Activated T-cell treated with anti-CD3 and anti-CD28 coated beads, Interleukin-2, amount 50 U/mL, for 4 hours (primary cell): ENCODE measurements around the gene MEGF9. TPM values are rescaled to one million over a fixed set of nuclear protein-coding genes. Genes with fewer than 3 reads are reported as not detected.

Experiments
- ATAC-seq, 2 donors: fragments of 200-7000 bp; cut with Tn5 transposase; one replicate each; pipeline ENCODE4 v1.10.0; 2021
- DNase-seq: peaks from one replicate; pipeline ENCODE4 v3.0.0-alpha.2; 2020
- H3K27me3 Mint-ChIP-seq: one replicate; pipeline ENCODE4 v1.8.0; 2021; ENCODE audit warnings: low read depth, mixed read lengths
- H3K36me3 Mint-ChIP-seq: one replicate; pipeline ENCODE4 v1.8.0; 2022; ENCODE audit warnings: mixed read lengths; ENCODE audit not compliant: insufficient read depth
- H3K4me1 Mint-ChIP-seq: one replicate; pipeline ENCODE4 v1.8.0; 2021; ENCODE audit warnings: low read depth, mixed read lengths
- H3K4me3 Mint-ChIP-seq: one replicate; pipeline ENCODE4 v1.8.0; 2021; ENCODE audit warnings: mild to moderate bottlenecking, moderate library complexity, mixed read lengths
- H3K9me3 Mint-ChIP-seq: one replicate; pipeline ENCODE4 v1.8.0; 2021; ENCODE audit warnings: mixed read lengths
- total RNA-seq, 3 donors: library from RNA; stranded (reverse); gene quantifications; one replicate each; pipeline ENCODE4 v1.2.1, GENCODE V29; 2021

MEGF9 gene
- total RNA-seq, 3 donors from 2014 or later, result 3.1 to 4.2 (median 3.4) TPM

DNA sequence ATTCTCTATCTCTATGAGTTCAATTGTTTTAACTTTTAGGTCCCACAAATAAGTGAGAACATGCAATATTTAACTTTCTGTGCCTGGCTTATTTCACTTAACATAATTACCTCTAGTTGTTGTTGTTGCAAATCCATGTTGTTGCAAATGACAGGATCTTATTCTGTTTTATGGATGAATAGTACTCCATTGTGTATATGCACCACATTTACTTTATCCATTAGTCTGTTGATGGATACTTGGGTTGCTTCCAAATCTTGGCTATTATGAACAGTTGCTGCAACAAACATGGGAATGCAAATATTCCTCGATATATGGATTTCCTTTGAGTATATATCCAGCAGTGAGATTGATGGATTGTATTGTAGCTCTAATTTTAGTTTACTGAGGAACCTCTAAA, 36.3 kb downstream of the MEGF9 start:
- Mint-ChIP-seq H3K9me3 (no peaks in the 10 kb centered on the region), H3K4me3 (no peak overlapping the region)

DNA sequence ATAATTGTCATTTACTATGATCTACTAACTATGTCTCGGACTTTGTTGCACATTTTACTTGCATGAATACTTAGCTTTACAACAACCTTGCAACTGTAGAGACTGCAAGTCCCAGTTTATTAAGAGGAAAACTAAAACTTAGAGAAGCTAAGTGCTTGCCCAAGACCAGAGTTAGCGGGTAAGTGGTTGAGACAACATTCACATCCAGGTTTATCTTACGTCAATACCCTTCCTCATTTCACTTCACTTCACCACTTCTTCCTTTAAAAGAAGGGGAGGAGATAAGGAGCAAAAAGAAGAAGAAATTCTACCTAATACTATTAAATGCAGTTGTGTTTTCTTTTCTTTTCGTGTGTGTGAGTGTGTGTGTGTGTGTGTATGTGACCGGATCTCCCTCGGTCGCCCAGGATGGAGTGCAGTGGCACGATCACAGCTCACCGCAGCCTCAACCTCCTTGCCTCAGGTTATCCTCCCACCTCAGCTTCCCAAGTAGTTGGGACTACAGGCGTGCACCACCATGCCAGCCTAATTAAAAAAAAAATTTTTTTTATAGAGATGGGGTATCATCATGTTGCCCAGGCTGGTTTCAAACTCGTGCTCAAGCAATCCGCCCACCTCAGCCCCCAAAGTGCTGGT, 37.4 kb downstream of the MEGF9 start:
- Mint-ChIP-seq H3K4me1 (peaks cover 2% of the 10 kb centered on the region), H3K4me3 (no peak overlapping the region), H3K9me3 (no peaks in the 10 kb centered on the region), H3K27me3 (no peaks in the 10 kb centered on the region), H3K36me3 (peaks cover 15% of the 10 kb centered on the region)
- DNase-seq (no peak), ATAC-seq (no peak)

More for the DNA sequence above, 36.3 kb downstream of the MEGF9 start:
- Mint-ChIP-seq H3K36me3 (peaks cover 15% of the 10 kb centered on the region), H3K27me3 (no peaks in the 10 kb centered on the region), H3K4me1 (no peaks in the 10 kb centered on the region)
- ATAC-seq (no peak), DNase-seq (no peak)

DNA sequence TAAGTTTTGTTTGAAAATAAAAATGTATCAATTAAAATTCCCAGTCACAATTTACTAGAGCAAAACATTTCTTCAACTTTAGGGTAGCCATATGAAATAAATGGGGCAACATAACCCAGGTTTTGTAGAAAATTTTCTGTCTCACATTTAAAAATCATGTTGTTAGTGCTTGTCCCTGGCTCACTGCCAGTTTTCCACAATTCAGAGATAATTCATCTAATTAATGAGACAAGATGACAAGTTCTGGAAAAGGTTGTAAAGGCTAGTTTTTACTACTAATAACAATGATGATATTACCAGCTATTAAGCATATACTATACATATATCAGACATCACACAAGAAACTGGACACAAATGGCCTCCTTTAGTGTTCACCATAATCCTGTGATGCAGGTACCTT, 45.9 kb downstream of the MEGF9 start:
- peaks cover 3% of the 10 kb centered on the region for H3K36me3 Mint-ChIP-seq
- H3K27me3 Mint-ChIP-seq, result no peaks in the 10 kb centered on the region
- H3K9me3 Mint-ChIP-seq, result no peaks in the 10 kb centered on the region
- H3K4me1 Mint-ChIP-seq, result peaks cover 17% of the 10 kb centered on the region
- DNase-seq (no peak), ATAC-seq (no peak)
- H3K4me3 Mint-ChIP-seq, result no peak overlapping the region

DNA sequence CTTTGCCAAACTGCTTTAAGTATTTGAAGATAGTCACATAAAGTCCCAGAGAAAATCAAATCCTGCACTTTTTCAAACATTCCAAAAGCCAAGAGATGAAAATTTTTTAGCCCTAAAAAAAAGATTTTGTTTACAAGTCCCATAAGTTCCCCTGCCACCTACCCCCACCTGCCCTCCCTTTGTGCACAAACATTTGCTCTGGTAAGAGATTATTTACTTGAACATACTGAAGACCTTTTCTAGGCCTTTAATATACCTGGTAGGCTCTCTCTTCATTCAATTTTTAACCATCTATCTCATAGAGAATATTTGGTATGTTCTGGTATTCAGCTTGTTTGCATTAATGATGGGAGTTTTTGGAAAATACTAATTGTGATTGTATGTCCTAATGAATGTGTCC, 50.3 kb downstream of the MEGF9 start:
- no peak for DNase-seq
- Mint-ChIP-seq H3K4me3 (no peak overlapping the region), H3K9me3 (no peaks in the 10 kb centered on the region), H3K4me1 (peaks cover 18% of the 10 kb centered on the region), H3K27me3 (no peaks in the 10 kb centered on the region), H3K36me3 (no peaks in the 10 kb centered on the region)
- ATAC-seq, result no peak

DNA sequence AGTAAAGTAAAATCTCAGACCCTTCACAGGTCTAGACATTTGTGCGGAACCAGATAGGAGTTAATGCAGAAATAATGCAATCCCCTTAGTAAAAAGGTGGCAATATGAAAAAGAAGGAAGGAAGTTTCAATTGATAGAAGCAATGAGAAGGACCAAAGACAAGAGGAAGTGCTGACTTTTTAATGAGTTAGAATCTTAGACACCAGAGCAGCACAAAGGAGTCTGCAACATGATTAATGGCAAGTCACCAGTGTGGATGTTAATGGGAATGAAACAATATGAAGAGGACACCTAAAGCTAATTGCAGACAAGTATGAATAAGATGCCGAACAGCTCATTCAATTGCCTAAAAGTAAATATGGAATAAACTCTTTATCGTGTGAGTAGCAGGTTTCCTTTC, 50.9 kb downstream of the MEGF9 start:
- Mint-ChIP-seq H3K36me3 (no peaks in the 10 kb centered on the region), H3K4me3 (no peak overlapping the region), H3K9me3 (no peaks in the 10 kb centered on the region), H3K27me3 (no peaks in the 10 kb centered on the region), H3K4me1 (peaks cover 17% of the 10 kb centered on the region)
- no peak for DNase-seq
- ATAC-seq, result no peak

DNA sequence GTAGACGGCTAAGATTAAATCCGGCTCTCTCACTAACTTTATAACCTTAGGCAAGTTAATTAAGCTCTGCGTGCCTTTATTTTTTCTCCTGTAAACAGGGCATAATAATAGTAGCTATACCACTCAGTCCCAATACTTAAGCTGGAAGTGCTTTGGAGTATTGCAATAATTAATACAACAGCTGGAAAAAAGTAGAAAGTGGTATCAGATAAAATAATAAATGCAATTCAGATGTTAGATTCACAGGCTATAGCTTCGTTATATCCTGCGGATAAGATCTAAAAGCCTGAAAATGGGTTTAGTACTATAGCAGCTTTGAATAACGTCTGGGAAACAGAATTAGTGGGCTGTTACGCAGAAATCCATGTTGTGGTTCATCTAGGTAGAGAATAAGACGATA, 51.8 kb downstream of the MEGF9 start:
- ATAC-seq (no peak), DNase-seq (no peak)
- Mint-ChIP-seq H3K27me3 (no peaks in the 10 kb centered on the region), H3K9me3 (no peaks in the 10 kb centered on the region), H3K36me3 (no peaks in the 10 kb centered on the region), H3K4me1 (peaks cover 17% of the 10 kb centered on the region), H3K4me3 (no peak overlapping the region)

DNA sequence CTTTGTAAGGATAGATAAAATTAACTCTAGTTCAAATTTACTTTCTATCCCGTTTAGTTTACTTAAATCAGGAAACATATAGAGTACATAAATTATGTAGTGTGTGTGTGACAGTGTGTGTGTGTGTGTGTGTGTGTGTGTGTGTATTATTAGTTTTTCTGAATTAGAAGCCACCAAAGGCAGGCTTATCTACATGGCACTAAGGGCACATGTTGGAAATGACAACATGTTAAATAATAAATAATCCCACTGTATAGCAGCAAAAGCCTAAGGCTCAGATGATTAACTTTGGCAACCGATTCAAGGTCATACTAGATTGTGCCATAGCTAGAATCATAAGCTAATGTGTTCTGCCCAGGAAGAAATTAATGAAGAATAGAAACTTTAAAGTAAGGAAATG, 54.6 kb downstream of the MEGF9 start:
- Mint-ChIP-seq H3K4me1 (peaks cover 15% of the 10 kb centered on the region), H3K27me3 (no peaks in the 10 kb centered on the region), H3K9me3 (no peaks in the 10 kb centered on the region), H3K36me3 (peaks cover 2% of the 10 kb centered on the region), H3K4me3 (no peak overlapping the region)
- DNase-seq (no peak), ATAC-seq (no peak)

DNA sequence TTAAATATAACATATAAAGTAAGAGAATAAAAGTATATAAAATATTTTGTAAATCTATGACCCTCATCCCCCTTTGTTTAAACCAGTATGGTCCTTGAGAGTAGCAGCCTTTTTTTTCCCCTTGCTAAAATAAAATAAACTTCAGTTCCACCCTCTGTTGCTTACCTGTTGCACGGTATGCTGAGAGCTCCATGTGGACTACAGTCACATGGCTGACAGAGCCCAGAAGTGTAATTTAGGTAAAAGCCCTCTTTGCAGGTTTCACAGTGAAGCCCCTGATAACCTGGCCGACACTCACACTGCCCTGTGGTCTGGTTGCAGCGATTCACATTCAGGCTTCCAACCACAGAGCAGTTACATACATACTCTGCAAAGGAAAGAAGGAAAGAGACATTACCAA, 55.1 kb downstream of the MEGF9 start:
- no peaks in the 10 kb centered on the region for H3K27me3 Mint-ChIP-seq
- DNase-seq (no peak), ATAC-seq (no peak)
- peaks cover 16% of the 10 kb centered on the region for H3K4me1 Mint-ChIP-seq
- no peaks in the 10 kb centered on the region for H3K9me3 Mint-ChIP-seq
- no peak overlapping the region for H3K4me3 Mint-ChIP-seq
- peaks cover 2% of the 10 kb centered on the region for H3K36me3 Mint-ChIP-seq

DNA sequence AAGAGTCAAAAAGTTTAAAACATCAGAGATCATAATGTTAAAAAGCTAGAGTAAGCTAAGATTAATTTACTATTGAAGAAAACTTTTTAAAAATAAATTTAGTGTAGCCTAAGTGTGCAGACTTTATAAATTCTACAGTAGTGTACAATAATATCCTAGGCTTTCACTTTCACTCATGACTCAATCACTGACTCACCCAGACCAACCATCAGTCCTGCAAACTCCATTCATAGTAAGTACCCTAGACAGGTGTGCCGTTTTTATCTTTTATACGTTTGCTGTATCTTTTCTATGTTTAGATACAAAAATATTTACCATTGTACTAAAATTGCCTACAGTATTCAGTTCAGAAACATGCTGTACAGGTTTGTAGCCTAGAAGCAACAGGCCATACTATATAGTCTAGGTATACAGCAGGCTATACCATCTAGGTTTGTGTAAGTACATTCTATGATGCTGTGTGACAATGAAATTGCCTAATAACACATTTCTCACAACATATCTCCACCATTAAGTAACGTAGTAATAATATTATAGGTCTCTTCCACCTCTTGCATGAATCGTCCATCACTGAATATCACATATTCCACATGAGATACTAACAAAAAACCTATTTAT, 59.2 kb downstream of the MEGF9 start:
- Mint-ChIP-seq H3K27me3 (no peaks in the 10 kb centered on the region), H3K9me3 (no peaks in the 10 kb centered on the region), H3K36me3 (peaks cover 7% of the 10 kb centered on the region), H3K4me1 (peaks cover 11% of the 10 kb centered on the region), H3K4me3 (no peak overlapping the region)
- DNase-seq (no peak), ATAC-seq (peak in 1 of 2 donors; percentile 74)

DNA sequence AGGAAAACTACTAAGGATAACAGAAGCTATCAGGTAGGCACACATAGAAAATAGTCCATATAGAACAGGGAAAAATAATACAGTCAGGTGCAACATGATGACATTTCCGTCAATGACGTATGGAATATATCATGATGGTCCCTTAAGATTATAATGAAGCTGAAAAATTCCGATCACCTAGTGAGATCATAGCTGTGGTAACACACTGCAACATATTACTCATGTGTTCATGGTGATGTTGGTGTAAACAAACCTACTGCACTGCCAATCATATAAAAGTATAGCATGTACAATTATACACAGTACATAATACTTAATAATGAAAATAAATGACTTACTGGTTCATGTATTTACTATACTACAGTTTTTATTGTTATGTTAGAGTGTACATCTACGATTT, 60.0 kb downstream of the MEGF9 start:
- Mint-ChIP-seq H3K36me3 (peaks cover 7% of the 10 kb centered on the region), H3K4me1 (peaks cover 10% of the 10 kb centered on the region), H3K4me3 (no peak overlapping the region), H3K27me3 (no peaks in the 10 kb centered on the region), H3K9me3 (no peaks in the 10 kb centered on the region)
- DNase-seq (no peak), ATAC-seq (no peak)

DNA sequence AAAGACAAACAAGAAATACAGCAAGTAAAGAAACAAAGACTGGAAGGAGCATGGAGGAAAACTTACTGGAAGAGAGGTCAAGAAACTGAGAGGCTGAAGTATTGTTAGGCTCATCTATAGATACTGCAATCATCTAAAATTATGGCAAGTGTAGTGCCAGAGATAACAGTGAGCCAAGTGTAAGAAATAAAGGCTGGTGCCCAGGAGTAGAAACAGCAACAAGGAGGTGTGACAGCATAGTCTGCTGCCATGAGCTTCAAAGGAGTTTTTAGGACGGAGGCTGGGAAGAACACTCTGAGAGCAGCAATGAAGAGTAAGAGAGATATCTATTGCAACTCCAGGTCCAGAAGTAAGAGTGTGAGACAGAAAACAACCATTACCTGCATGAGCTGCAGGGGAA, 60.5 kb downstream of the MEGF9 start:
- DNase-seq, result no peak
- Mint-ChIP-seq H3K27me3 (no peaks in the 10 kb centered on the region), H3K4me1 (peaks cover 8% of the 10 kb centered on the region), H3K36me3 (peaks cover 7% of the 10 kb centered on the region), H3K9me3 (no peaks in the 10 kb centered on the region), H3K4me3 (no peak overlapping the region)
- ATAC-seq, result no peak

DNA sequence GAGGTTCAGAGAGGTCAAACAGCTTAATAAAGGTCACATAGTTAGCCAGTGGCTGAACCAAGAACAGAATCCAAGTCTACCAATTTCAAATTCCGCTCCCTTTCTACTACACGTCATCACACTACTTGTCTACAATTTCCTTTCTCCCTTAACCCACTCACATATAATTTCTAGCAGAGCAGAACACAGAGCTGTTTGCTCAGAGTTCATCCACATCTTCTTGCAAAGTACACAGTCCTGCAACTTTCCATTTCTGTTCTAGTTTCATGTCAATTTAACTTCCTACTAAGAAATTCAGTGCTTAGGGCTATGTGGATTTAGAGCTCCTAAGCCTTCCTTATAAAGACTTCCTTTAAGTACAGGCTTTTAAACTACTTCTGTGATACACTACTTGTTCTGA, 61.3 kb downstream of the MEGF9 start:
- H3K4me3 Mint-ChIP-seq, result no peak overlapping the region
- no peaks in the 10 kb centered on the region for H3K27me3 Mint-ChIP-seq
- H3K36me3 Mint-ChIP-seq, result peaks cover 7% of the 10 kb centered on the region
- peaks cover 8% of the 10 kb centered on the region for H3K4me1 Mint-ChIP-seq
- no peak for ATAC-seq
- DNase-seq, result no peak
- H3K9me3 Mint-ChIP-seq, result no peaks in the 10 kb centered on the region

DNA sequence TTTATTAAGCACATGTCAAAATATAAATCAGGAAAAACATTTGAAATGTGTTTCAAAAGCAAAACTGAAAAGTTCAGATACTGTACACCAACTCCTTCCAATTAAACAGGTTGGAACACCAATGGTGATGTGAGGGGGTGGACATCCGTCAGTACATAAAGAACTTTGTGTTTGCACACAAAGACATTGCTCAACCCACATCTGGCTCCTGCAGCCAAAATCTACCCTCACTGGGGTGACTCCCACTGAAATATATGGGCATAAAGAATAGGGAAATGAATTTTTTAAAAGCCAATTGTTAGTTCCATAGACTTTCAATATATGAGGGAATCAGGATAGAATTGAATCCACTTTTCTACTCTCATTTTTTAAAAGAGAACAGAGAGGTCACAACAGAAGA, 63.9 kb downstream of the MEGF9 start:
- Mint-ChIP-seq H3K4me1 (peaks cover 8% of the 10 kb centered on the region), H3K9me3 (no peaks in the 10 kb centered on the region), H3K27me3 (no peaks in the 10 kb centered on the region), H3K36me3 (peaks cover 5% of the 10 kb centered on the region), H3K4me3 (no peak overlapping the region)
- ATAC-seq (no peak), DNase-seq (no peak)

DNA sequence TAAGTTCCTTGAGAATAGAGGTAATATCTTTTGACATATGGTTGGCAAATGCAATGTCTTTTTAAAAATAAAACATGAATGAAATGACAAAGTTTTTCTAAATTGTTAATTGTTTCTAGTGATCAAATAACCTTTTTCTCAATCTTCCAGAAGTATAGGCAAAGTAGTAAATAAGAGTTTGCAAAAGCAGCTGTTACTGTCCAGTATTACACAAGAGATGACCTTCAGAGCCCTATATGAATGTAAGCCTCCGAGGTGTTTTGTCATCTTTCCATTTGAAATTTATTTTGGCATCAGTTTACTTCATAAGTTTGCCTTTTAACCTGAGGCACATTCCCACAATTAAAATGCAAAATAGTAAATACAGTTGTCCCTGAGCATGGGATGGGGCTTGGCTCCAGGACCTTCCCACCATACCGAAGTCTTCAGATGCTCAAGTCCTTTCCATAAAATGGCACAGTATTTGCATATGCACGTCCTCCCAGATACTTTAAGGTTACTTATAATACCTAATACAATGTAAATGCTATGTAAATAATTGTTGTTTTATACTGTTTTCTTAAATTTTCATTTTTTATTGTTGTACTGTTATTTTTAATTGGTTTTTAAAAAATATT, 65.6 kb downstream of the MEGF9 start:
- H3K27me3 Mint-ChIP-seq, result no peaks in the 10 kb centered on the region
- DNase-seq, result no peak

DNA sequence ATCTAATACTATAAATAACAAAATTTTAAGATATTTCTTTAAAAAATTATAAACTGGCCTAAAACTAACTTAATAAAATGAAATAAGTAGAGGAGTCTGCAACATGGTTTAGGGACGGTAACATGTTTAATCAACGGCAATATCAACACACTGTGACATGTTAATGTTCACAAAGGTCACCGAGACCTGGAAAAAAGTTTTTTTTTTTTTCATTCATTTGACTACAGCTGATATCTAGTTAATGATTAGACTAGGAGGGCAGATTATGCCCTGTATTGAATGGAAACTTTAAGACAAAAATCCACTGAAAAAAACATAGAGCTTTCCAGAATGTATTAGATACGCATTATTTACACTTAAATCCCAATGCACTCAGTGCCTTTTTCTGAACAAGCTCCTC, 67.3 kb downstream of the MEGF9 start:
- ATAC-seq, result no peak
- Mint-ChIP-seq H3K27me3 (no peaks in the 10 kb centered on the region), H3K4me1 (no peaks in the 10 kb centered on the region), H3K9me3 (peaks cover 3% of the 10 kb centered on the region), H3K36me3 (peaks cover 21% of the 10 kb centered on the region), H3K4me3 (no peak overlapping the region)
- no peak for DNase-seq

More for the DNA sequence above, 65.6 kb downstream of the MEGF9 start:
- peaks cover 13% of the 10 kb centered on the region for H3K36me3 Mint-ChIP-seq
- peaks cover 1% of the 10 kb centered on the region for H3K4me1 Mint-ChIP-seq
- no peak overlapping the region for H3K4me3 Mint-ChIP-seq
- H3K9me3 Mint-ChIP-seq, result no peaks in the 10 kb centered on the region
- ATAC-seq, result no peak
